Bronchial epithelial cell (primary cell): ENCODE data around the gene CFL2. TPM values are rescaled to one million over a fixed set of nuclear protein-coding genes. Genes with fewer than 3 reads are reported as not detected.

Source experiments
- DNase-seq: peaks from one replicate; pipeline ENCODE4 v3.0.0-alpha.2; 2010; ENCODE audit warnings: low read depth
- FAIRE-seq: peaks from 2 replicates; lab custom pipeline; 2011; peaks lifted over from hg19 to GRCh38; lab: Jason Lieb, UNC
- H3K27me3 ChIP-seq: 2 replicates; pipeline ENCODE4 v1.5.1; 2011; ENCODE audit warnings: low read length; ENCODE audit not compliant: control insufficient read depth, insufficient read depth
- H3K36me3 ChIP-seq: 2 replicates; pipeline ENCODE4 v1.5.1; 2011; ENCODE audit warnings: low read length; ENCODE audit not compliant: control insufficient read depth, insufficient read depth
- H3K4me3 ChIP-seq: 2 replicates; pipeline ENCODE4 v1.5.1; 2011; ENCODE audit warnings: mild to moderate bottlenecking, low read depth, low read length, control low read depth
- CTCF ChIP-seq: IDR thresholded peaks from 2 replicates; pipeline ENCODE4 v1.5.1; 2011; ENCODE audit warnings: mild to moderate bottlenecking, moderate library complexity, low read length, control low read depth, inconsistent platforms; ENCODE audit not compliant: insufficient read depth, severe bottlenecking
- total RNA-seq: library from RNA; depleted of rRNA; stranded (reverse); fragments of >200 nt; gene quantifications from 2 replicates; pipeline ENCODE4 v1.2.1, GENCODE V29; 2014

CFL2 gene
- total RNA-seq, 1 donor from 2014 or later, result 17.9 TPM

- Histone ChIP-seq H3K4me3 (no peak overlapping the region), H3K27me3 (no peaks in the 10 kb centered on the region), H3K36me3 (no peaks in the 10 kb centered on the region)
- no peak for DNase-seq
- no peak for TF ChIP-seq CTCF
- no peak for FAIRE-seq
Measured at GRCh38 chr14:34691206-34691605, 23.2 kb downstream of the CFL2 start.

GRCh38 chr14:34688470-34689206, 25.8 kb downstream of the CFL2 start:
- FAIRE-seq, result no peak
- Histone ChIP-seq H3K4me3 (no peak overlapping the region), H3K36me3 (no peaks in the 10 kb centered on the region), H3K27me3 (no peaks in the 10 kb centered on the region)
- no peak for DNase-seq
- TF ChIP-seq CTCF, result no peak

DNA sequence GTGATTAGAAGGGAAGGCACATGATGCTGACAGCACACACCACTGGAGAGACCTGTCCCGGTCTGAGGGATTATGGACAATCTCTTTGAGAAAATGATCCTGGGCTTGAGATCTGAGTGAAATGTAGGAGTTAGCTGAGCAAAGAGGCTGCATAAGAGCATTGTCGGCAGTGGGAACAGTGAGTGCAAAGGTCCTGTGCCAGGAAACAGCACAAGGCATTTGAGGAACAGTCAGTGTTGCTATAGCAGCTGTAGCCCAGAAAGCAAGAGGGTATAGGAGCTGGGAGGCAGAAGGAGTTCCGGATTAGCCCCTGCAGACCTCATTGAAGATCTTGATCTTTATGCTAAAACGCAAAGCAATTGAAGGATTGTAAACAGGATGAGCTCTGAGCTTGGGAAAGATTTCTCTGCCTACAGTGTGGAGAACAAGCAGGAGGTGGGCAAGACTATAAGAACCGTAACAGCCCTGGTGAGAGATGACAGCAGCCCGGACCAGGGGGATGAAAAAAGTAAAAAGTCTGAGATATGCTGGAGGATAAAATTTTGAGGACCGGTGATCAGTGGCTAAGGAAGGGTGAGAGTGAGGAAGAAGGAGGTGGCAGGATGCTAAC, 28.5 kb downstream of the CFL2 start:
- Histone ChIP-seq H3K27me3 (no peaks in the 10 kb centered on the region), H3K4me3 (no peak overlapping the region), H3K36me3 (no peaks in the 10 kb centered on the region)
- DNase-seq (no peak), FAIRE-seq (no peak)
- TF ChIP-seq CTCF, result no peak

GRCh38 chr14:34684578-34684977, 29.8 kb downstream of the CFL2 start:
- no peak for TF ChIP-seq CTCF
- H3K36me3 ChIP-seq, result no peaks in the 10 kb centered on the region
- H3K27me3 ChIP-seq, result no peaks in the 10 kb centered on the region
- DNase-seq (no peak), FAIRE-seq (no peak)
- H3K4me3 ChIP-seq, result no peak overlapping the region

GRCh38 chr14:34682787-34683321, 31.5 kb downstream of the CFL2 start:
- Histone ChIP-seq H3K4me3 (no peak overlapping the region), H3K36me3 (no peaks in the 10 kb centered on the region), H3K27me3 (no peaks in the 10 kb centered on the region)
- FAIRE-seq (no peak), DNase-seq (no peak)
- TF ChIP-seq CTCF, result no peak
